ENCODE results near the gene CDC73. TPM values are rescaled to one million over a fixed set of nuclear protein-coding genes. Genes with fewer than 3 reads are reported as not detected.

Gene CDC73
- total RNA-seq, 1 experiment from 2014 or later: 78.2 TPM

- in situ Hi-C loops (cut with HindIII; ENCODE audit: low pct_unique_long_range_greater_than_20kb, low sequenced_read_pairs) (no loop called here), intact Hi-C loops (cut with micrococcal nuclease; ENCODE audit: unreplicated experiment) (no loop called here)
- DNase-seq (ENCODE audit: low read depth, low spot score) (no peak), ATAC-seq (no peak)
- ChIA-PET POLR2A (no interaction called here), CTCF (no interaction called here)
- BruUV-seq (replicated peaks): no TSS peak
- H3K9me3 ChIP-seq (ENCODE audit: control insufficient read depth, insufficient read depth, low read depth, low read length): no peaks in the 10 kb centered on the region
- H3K27ac ChIP-seq (ENCODE audit: low read length): no peak overlapping the region
- H3K36me3 ChIP-seq (ENCODE audit: control insufficient read depth, insufficient read depth, low read length): no peaks in the 10 kb centered on the region; the same call in 1 of the 2 replicates
- H3K4me1 ChIP-seq (ENCODE audit: control insufficient read depth, insufficient read depth, low read length): peaks cover 20% of the 10 kb centered on the region
- TF ChIP-seq SIN3A (IDR thresholded peaks at IDR 0.05; ENCODE audit: borderline replicate concordance, insufficient read depth, low read depth, low read length) (no peak), CTCF (IDR thresholded peaks at IDR 0.05) (no peak)
- no peaks in the 10 kb centered on the region for H3K27me3 ChIP-seq (ENCODE audit: control insufficient read depth, insufficient read depth, low read length)
- H3K4me3 ChIP-seq (ENCODE audit: low read depth in 2 of 2, low read length in 2 of 2): no peak overlapping the region
Observed at GRCh38 chr1:193181536-193181935, 59.7 kb downstream of the CDC73 start.

GRCh38 chr1:193181985-193182384 lies 60.2 kb downstream of the CDC73 start:
- CTCF ChIA-PET: no interaction called here

GRCh38 chr1:193183019-193183627 lies 61.3 kb downstream of the CDC73 start:
- H3K4me1 ChIP-seq (ENCODE audit: control insufficient read depth, insufficient read depth, low read length): peaks cover 20% of the 10 kb centered on the region
- TF ChIP-seq CTCF (IDR thresholded peaks at IDR 0.05): peak; percentile 78; the same call in 1 of the 2 replicates
- no peak for TF ChIP-seq SIN3A (IDR thresholded peaks at IDR 0.05; ENCODE audit: borderline replicate concordance, insufficient read depth, low read depth, low read length)
- TF ChIP-seq POLR2AphosphoS5 (IDR thresholded peaks at IDR 0.05; ENCODE audit: low read depth, low read length): no peak
- no peak for TF ChIP-seq TCF7L2 (IDR thresholded peaks at IDR 0.05; ENCODE audit: low read depth, low read length)
- TF ChIP-seq, protein P1, sequence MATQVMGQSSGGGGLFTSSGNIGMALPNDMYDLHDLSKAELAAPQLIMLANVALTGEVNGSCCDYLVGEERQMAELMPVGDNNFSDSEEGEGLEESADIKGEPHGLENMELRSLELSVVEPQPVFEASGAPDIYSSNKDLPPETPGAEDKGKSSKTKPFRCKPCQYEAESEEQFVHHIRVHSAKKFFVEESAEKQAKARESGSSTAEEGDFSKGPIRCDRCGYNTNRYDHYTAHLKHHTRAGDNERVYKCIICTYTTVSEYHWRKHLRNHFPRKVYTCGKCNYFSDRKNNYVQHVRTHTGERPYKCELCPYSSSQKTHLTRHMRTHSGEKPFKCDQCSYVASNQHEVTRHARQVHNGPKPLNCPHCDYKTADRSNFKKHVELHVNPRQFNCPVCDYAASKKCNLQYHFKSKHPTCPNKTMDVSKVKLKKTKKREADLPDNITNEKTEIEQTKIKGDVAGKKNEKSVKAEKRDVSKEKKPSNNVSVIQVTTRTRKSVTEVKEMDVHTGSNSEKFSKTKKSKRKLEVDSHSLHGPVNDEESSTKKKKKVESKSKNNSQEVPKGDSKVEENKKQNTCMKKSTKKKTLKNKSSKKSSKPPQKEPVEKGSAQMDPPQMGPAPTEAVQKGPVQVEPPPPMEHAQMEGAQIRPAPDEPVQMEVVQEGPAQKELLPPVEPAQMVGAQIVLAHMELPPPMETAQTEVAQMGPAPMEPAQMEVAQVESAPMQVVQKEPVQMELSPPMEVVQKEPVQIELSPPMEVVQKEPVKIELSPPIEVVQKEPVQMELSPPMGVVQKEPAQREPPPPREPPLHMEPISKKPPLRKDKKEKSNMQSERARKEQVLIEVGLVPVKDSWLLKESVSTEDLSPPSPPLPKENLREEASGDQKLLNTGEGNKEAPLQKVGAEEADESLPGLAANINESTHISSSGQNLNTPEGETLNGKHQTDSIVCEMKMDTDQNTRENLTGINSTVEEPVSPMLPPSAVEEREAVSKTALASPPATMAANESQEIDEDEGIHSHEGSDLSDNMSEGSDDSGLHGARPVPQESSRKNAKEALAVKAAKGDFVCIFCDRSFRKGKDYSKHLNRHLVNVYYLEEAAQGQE (IDR thresholded peaks at IDR 0.05; ENCODE audit: insufficient read depth in 1 of 2, low read depth in 2 of 2, low read length in 1 of 2): no peak
- peak; percentile 74 for ATAC-seq
- no peaks in the 10 kb centered on the region; the same call in 1 of the 2 replicates for H3K36me3 ChIP-seq (ENCODE audit: control insufficient read depth, insufficient read depth, low read length)
- ChIA-PET CTCF (no interaction called here), POLR2A (no interaction called here)
- BruUV-seq (replicated peaks): no TSS peak
- H3K27me3 ChIP-seq (ENCODE audit: control insufficient read depth, insufficient read depth, low read length): no peaks in the 10 kb centered on the region
- in situ Hi-C loops (cut with HindIII; ENCODE audit: low pct_unique_long_range_greater_than_20kb, low sequenced_read_pairs): no loop called here
- intact Hi-C loops (cut with micrococcal nuclease; ENCODE audit: unreplicated experiment): no loop called here
- peak; percentile 33 for DNase-seq (ENCODE audit: low read depth, low spot score)
- no peak overlapping the region for H3K27ac ChIP-seq (ENCODE audit: low read length)
- H3K4me3 ChIP-seq (ENCODE audit: low read depth in 2 of 2, low read length in 2 of 2): no peak overlapping the region
- H3K9me3 ChIP-seq (ENCODE audit: control insufficient read depth, insufficient read depth, low read depth, low read length): no peaks in the 10 kb centered on the region

More at GRCh38 chr1:193181985-193182384, 60.2 kb downstream of the CDC73 start:
- Histone ChIP-seq H3K4me3 (ENCODE audit: low read depth in 2 of 2, low read length in 2 of 2) (no peak overlapping the region), H3K9me3 (ENCODE audit: control insufficient read depth, insufficient read depth, low read depth, low read length) (no peaks in the 10 kb centered on the region), H3K36me3 (ENCODE audit: control insufficient read depth, insufficient read depth, low read length) (no peaks in the 10 kb centered on the region; the same call in 1 of the 2 replicates), H3K4me1 (ENCODE audit: control insufficient read depth, insufficient read depth, low read length) (peaks cover 20% of the 10 kb centered on the region), H3K27me3 (ENCODE audit: control insufficient read depth, insufficient read depth, low read length) (no peaks in the 10 kb centered on the region), H3K27ac (ENCODE audit: low read length) (no peak overlapping the region)
- in situ Hi-C loops (cut with HindIII; ENCODE audit: low pct_unique_long_range_greater_than_20kb, low sequenced_read_pairs): no loop called here
- intact Hi-C loops (cut with micrococcal nuclease; ENCODE audit: unreplicated experiment): no loop called here
- TF ChIP-seq CTCF (IDR thresholded peaks at IDR 0.05): no peak
- TF ChIP-seq TCF7L2 (IDR thresholded peaks at IDR 0.05; ENCODE audit: low read depth, low read length): no peak
- TF ChIP-seq POLR2AphosphoS5 (IDR thresholded peaks at IDR 0.05; ENCODE audit: low read depth, low read length): no peak
- no peak for TF ChIP-seq SIN3A (IDR thresholded peaks at IDR 0.05; ENCODE audit: borderline replicate concordance, insufficient read depth, low read depth, low read length)
- no TSS peak for BruUV-seq (replicated peaks)
- POLR2A ChIA-PET: no interaction called here
- DNase-seq (ENCODE audit: low read depth, low spot score) (no peak), ATAC-seq (no peak)
